Measurements from ENCODE around the gene MBP. TPM values are rescaled to one million over a fixed set of nuclear protein-coding genes. Genes with fewer than 3 reads are reported as not detected.

MBP gene
- total RNA-seq, 1 experiment from 2014 or later: 88.8 TPM

DNA sequence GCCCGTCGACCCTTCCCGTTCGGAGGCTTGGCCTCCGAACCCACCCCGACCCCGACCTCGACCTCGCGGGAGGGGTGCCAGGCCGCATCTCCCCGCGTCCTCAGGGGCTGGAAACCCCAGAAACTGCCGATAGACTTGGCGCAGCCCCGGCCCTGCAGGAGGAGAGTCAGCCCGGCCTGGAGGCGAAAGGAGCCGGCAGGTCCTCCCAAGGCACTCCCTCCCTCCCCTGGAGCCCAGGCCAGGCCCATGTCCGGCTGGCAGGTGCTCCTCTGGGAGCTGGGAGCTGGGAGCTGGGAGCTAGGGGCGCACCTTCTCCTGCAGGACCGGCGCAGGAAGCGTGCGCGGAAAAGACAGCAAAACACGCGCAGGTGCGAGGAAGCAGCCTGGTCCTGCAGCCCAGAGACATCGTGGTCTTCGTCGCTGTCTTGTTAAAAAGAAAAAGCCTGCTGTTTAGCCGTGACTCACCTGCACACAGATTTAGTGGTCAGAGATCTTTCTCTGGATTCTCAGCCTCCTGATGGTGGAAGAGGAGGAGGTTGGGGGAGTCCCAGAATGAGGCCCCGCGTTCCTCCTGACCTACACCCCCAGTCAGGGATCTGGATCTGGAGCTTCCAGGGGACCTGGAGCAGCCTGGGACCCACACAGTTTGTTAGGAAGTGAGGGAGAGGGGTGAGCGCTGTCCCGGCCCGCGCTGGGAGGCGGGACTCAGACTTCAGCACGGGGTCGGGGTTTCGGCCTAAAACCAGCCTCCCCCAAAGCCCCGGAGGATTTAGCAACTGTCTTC, 660 bp upstream of the MBP start:
- BruUV-seq (replicated peaks): no TSS peak
- ATAC-seq (peak; percentile 39), DNase-seq (ENCODE audit: low read depth, low spot score) (no peak)
- H3K27ac ChIP-seq (ENCODE audit: low read length): peak overlapping the region; percentile 72
- in situ Hi-C loops (cut with HindIII; ENCODE audit: low pct_unique_long_range_greater_than_20kb, low sequenced_read_pairs): no loop called here
- no peak for TF ChIP-seq SIN3A (IDR thresholded peaks at IDR 0.05; ENCODE audit: borderline replicate concordance, insufficient read depth, low read depth, low read length)
- no peak for TF ChIP-seq TCF7L2 (IDR thresholded peaks at IDR 0.05; ENCODE audit: low read depth, low read length)
- no peak for TF ChIP-seq CTCF (IDR thresholded peaks at IDR 0.05)
- TF ChIP-seq POLR2AphosphoS5 (IDR thresholded peaks at IDR 0.05; ENCODE audit: low read depth, low read length): no peak
- TF ChIP-seq REST (IDR thresholded peaks at IDR 0.05; ENCODE audit: insufficient read depth in 1 of 2, low read depth in 2 of 2, low read length in 1 of 2): no peak
- peak overlapping the region; percentile 77 to 86 for H3K4me3 ChIP-seq (ENCODE audit: low read depth in 2 of 2, low read length in 2 of 2)
- no peaks in the 10 kb centered on the region for H3K27me3 ChIP-seq (ENCODE audit: control insufficient read depth, insufficient read depth, low read length)
- no peaks in the 10 kb centered on the region for H3K36me3 ChIP-seq (ENCODE audit: control insufficient read depth, insufficient read depth, low read length)
- ChIA-PET CTCF (interaction anchor here (0.7 to 2.9 kb wide), 2 partner anchors 79 to 242 kb away, joined by 9 to 11 read pairs; no protein-coding TSS in a partner anchor), POLR2A (no interaction called here)
- H3K4me1 ChIP-seq (ENCODE audit: control insufficient read depth, insufficient read depth, low read length): peaks cover 38% of the 10 kb centered on the region
- H3K9me3 ChIP-seq (ENCODE audit: control insufficient read depth, insufficient read depth, low read depth, low read length): no peaks in the 10 kb centered on the region
- intact Hi-C loops (cut with micrococcal nuclease; ENCODE audit: unreplicated experiment): loop anchor here (2.0 kb wide), 1 partner anchor 78 kb away; no protein-coding TSS in a partner anchor

DNA sequence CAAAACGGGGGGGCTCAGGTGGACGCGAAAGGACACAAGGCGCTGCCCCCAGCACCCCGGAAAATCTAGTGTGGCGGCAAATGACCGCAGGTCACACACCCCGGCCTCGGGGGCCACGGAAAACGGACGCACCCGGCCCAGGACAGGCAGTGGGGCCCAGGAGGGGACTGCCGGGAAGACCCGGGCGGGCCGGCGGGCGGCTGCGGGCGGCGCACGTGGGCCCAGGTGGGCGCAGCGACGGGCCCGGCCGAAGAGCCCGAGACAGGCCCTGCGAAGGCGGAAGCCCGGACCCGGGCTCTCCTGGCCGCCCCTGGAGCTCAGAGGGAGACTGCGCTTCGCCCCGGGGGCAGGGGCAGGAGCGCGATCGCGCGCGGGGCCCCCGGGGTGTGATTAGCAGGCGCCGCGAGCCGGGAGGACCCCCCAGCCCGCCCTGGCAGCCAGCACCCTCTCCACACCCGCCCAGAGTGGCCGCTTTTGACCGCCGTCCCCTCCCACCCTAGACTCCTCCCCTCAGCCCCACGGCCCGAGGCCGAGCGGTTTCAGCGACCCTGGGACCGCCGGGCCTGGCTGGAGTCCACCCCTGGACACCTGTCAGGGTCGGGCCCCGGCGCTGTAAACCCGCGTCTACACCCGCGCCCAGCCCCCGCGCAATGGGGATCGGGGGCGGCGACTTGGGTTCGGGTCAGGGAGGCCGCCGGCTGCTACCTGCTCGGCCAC, 773 bp downstream of the MBP start:
- Histone ChIP-seq H3K36me3 (ENCODE audit: control insufficient read depth, insufficient read depth, low read length) (no peaks in the 10 kb centered on the region), H3K9me3 (ENCODE audit: control insufficient read depth, insufficient read depth, low read depth, low read length) (no peaks in the 10 kb centered on the region), H3K27ac (ENCODE audit: low read length) (peak overlapping the region; percentile 97), H3K27me3 (ENCODE audit: control insufficient read depth, insufficient read depth, low read length) (no peaks in the 10 kb centered on the region), H3K4me3 (ENCODE audit: low read depth in 2 of 2, low read length in 2 of 2) (peak overlapping the region; percentile 77 to 86), H3K4me1 (ENCODE audit: control insufficient read depth, insufficient read depth, low read length) (peaks cover 52% of the 10 kb centered on the region)
- DNase-seq (ENCODE audit: low read depth, low spot score): no peak
- intact Hi-C loops (cut with micrococcal nuclease; ENCODE audit: unreplicated experiment): loop anchor here (2.0 kb wide), 1 partner anchor 79 kb away; no protein-coding TSS in a partner anchor
- ATAC-seq: peak; percentile 80
- TF ChIP-seq CTCF (IDR thresholded peaks at IDR 0.05) (no peak), TCF7L2 (IDR thresholded peaks at IDR 0.05; ENCODE audit: low read depth, low read length) (no peak), POLR2AphosphoS5 (IDR thresholded peaks at IDR 0.05; ENCODE audit: low read depth, low read length) (peak; percentile 36), SIN3A (IDR thresholded peaks at IDR 0.05; ENCODE audit: borderline replicate concordance, insufficient read depth, low read depth, low read length) (0 out of 2 replicates have a peak, but pooled peaks have one; percentile 27)
- CTCF ChIA-PET: interaction anchor here (0.7 to 2.9 kb wide), 2 partner anchors 80 to 251 kb away, joined by 4 to 9 read pairs; no protein-coding TSS in a partner anchor
- no TSS peak for BruUV-seq (replicated peaks)
- in situ Hi-C loops (cut with HindIII; ENCODE audit: low pct_unique_long_range_greater_than_20kb, low sequenced_read_pairs): no loop called here
- POLR2A ChIA-PET: interaction anchor here (0.7 to 1.5 kb wide), 3 partner anchors 25 to 74 kb away, joined by 3 to 15 read pairs (median 4); no protein-coding TSS in a partner anchor
